Measurements from ENCODE around the gene PDZRN3.

PDZRN3 gene

DNA sequence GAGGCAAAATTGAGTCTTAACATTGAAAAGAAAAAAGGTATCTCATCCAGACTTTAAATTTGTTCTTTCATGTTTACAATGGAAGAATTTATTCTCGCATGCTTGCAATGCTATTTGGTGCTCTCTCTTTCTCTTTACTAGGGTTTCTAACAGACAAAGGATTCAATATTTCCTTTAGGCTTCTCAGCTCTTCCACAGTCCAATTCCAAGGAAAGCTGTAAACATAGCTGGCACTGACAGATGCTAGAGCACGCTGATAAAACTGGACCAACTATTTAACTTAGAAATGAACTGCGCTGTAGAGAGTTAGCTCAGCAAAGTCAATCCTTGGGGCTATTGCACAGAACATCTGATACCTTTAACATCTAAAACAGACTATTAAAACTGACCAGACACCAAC, 81.3 kb downstream of the PDZRN3 start:
- ATAC-seq, result no peak
- TF ChIP-seq, protein P1, sequence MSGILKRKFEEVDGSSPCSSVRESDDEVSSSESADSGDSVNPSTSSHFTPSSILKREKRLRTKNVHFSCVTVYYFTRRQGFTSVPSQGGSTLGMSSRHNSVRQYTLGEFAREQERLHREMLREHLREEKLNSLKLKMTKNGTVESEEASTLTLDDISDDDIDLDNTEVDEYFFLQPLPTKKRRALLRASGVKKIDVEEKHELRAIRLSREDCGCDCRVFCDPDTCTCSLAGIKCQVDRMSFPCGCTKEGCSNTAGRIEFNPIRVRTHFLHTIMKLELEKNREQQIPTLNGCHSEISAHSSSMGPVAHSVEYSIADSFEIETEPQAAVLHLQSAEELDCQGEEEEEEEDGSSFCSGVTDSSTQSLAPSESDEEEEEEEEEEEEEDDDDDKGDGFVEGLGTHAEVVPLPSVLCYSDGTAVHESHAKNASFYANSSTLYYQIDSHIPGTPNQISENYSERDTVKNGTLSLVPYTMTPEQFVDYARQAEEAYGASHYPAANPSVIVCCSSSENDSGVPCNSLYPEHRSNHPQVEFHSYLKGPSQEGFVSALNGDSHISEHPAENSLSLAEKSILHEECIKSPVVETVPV (CRISPR knock-in tag; IDR thresholded peaks at IDR 0.05), result no peak
- TF ChIP-seq CSDC2 (CRISPR knock-in tag; IDR thresholded peaks at IDR 0.05), result no peak
- TF ChIP-seq TCF4 (CRISPR knock-in tag; IDR thresholded peaks at IDR 0.05; ENCODE audit: borderline replicate concordance), result no peak
- TF ChIP-seq ZC3H10 (CRISPR knock-in tag; IDR thresholded peaks at IDR 0.05), result no peak
- TF ChIP-seq ZNF565 (CRISPR knock-in tag; conservative IDR thresholded peaks at IDR 0.05; ENCODE audit: low read depth), result no peak
- TF ChIP-seq, protein P2, sequence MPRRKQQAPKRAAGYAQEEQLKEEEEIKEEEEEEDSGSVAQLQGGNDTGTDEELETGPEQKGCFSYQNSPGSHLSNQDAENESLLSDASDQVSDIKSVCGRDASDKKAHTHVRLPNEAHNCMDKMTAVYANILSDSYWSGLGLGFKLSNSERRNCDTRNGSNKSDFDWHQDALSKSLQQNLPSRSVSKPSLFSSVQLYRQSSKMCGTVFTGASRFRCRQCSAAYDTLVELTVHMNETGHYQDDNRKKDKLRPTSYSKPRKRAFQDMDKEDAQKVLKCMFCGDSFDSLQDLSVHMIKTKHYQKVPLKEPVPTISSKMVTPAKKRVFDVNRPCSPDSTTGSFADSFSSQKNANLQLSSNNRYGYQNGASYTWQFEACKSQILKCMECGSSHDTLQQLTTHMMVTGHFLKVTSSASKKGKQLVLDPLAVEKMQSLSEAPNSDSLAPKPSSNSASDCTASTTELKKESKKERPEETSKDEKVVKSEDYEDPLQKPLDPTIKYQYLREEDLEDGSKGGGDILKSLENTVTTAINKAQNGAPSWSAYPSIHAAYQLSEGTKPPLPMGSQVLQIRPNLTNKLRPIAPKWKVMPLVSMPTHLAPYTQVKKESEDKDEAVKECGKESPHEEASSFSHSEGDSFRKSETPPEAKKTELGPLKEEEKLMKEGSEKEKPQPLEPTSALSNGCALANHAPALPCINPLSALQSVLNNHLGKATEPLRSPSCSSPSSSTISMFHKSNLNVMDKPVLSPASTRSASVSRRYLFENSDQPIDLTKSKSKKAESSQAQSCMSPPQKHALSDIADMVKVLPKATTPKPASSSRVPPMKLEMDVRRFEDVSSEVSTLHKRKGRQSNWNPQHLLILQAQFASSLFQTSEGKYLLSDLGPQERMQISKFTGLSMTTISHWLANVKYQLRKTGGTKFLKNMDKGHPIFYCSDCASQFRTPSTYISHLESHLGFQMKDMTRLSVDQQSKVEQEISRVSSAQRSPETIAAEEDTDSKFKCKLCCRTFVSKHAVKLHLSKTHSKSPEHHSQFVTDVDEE (CRISPR knock-in tag; IDR thresholded peaks at IDR 0.05), result no peak
- no peak for TF ChIP-seq BACH2 (CRISPR knock-in tag; IDR thresholded peaks at IDR 0.05; ENCODE audit: borderline replicate concordance)
- TF ChIP-seq ZNF70 (CRISPR knock-in tag; IDR thresholded peaks at IDR 0.05), result no peak
- no peak for TF ChIP-seq TOX (CRISPR knock-in tag; IDR thresholded peaks at IDR 0.05; ENCODE audit: borderline replicate concordance)
- no peak for TF ChIP-seq GLIS3 (CRISPR knock-in tag; IDR thresholded peaks at IDR 0.05)
- TF ChIP-seq SNAI2 (CRISPR knock-in tag; IDR thresholded peaks at IDR 0.05), result no peak
- no peak for TF ChIP-seq ZNF8 (CRISPR knock-in tag; IDR thresholded peaks at IDR 0.05)
- no peak for TF ChIP-seq PPARA (CRISPR knock-in tag; IDR thresholded peaks at IDR 0.05; ENCODE audit: borderline replicate concordance)
- TF ChIP-seq ISL1 (CRISPR knock-in tag; IDR thresholded peaks at IDR 0.05), result no peak
- TF ChIP-seq ZFP3 (CRISPR knock-in tag; IDR thresholded peaks at IDR 0.05), result no peak

DNA sequence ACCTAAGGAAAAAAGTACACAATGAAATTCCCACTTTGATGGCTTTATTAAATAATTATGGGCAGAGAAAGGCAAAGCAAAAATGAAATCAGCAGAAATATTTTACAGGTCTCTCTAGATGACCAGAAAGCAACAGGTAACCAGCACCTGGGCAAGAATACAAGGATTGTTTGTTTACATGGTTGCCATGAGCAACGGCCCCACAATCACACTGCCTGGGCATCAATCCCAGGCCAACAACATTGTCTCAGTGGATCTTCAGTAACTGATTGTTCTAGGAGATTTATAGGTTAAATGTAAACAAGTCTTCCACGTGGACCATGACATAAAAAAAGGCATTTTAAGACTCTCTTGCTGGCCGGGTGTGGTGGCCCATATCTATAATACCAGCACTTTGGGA, 82.6 kb downstream of the PDZRN3 start:
- ATAC-seq, result no peak
- TF ChIP-seq, protein P3, sequence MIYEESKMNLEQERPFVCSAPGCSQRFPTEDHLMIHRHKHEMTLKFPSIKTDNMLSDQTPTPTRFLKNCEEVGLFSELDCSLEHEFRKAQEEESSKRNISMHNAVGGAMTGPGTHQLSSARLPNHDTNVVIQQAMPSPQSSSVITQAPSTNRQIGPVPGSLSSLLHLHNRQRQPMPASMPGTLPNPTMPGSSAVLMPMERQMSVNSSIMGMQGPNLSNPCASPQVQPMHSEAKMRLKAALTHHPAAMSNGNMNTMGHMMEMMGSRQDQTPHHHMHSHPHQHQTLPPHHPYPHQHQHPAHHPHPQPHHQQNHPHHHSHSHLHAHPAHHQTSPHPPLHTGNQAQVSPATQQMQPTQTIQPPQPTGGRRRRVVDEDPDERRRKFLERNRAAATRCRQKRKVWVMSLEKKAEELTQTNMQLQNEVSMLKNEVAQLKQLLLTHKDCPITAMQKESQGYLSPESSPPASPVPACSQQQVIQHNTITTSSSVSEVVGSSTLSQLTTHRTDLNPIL (CRISPR knock-in tag; IDR thresholded peaks at IDR 0.05; ENCODE audit: low read depth), result no peak
- TF ChIP-seq ZNF565 (CRISPR knock-in tag; conservative IDR thresholded peaks at IDR 0.05; ENCODE audit: low read depth), result no peak
- TF ChIP-seq, protein P2 (CRISPR knock-in tag; IDR thresholded peaks at IDR 0.05), result no peak
- TF ChIP-seq CSDC2 (CRISPR knock-in tag; IDR thresholded peaks at IDR 0.05), result no peak
- TF ChIP-seq ARNTL (CRISPR knock-in tag; IDR thresholded peaks at IDR 0.05; ENCODE audit: borderline replicate concordance, low read depth), result no peak
- no peak for TF ChIP-seq RARB (CRISPR knock-in tag; IDR thresholded peaks at IDR 0.05)
- no peak for TF ChIP-seq ZFP30 (CRISPR knock-in tag; IDR thresholded peaks at IDR 0.05)
- no peak for TF ChIP-seq SNAI2 (CRISPR knock-in tag; IDR thresholded peaks at IDR 0.05)
- TF ChIP-seq TCF4 (CRISPR knock-in tag; IDR thresholded peaks at IDR 0.05; ENCODE audit: borderline replicate concordance), result no peak
- TF ChIP-seq ISL1 (CRISPR knock-in tag; IDR thresholded peaks at IDR 0.05), result no peak
- TF ChIP-seq, protein P1 (CRISPR knock-in tag; IDR thresholded peaks at IDR 0.05), result no peak
- TF ChIP-seq, protein P4, sequence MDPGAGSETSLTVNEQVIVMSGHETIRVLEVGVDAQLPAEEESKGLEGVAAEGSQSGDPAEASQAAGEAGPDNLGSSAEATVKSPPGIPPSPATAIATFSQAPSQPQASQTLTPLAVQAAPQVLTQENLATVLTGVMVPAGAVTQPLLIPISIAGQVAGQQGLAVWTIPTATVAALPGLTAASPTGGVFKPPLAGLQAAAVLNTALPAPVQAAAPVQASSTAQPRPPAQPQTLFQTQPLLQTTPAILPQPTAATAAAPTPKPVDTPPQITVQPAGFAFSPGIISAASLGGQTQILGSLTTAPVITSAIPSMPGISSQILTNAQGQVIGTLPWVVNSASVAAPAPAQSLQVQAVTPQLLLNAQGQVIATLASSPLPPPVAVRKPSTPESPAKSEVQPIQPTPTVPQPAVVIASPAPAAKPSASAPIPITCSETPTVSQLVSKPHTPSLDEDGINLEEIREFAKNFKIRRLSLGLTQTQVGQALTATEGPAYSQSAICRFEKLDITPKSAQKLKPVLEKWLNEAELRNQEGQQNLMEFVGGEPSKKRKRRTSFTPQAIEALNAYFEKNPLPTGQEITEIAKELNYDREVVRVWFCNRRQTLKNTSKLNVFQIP (CRISPR knock-in tag; IDR thresholded peaks at IDR 0.05; ENCODE audit: borderline replicate concordance, low read depth), result no peak
- TF ChIP-seq, protein P5, sequence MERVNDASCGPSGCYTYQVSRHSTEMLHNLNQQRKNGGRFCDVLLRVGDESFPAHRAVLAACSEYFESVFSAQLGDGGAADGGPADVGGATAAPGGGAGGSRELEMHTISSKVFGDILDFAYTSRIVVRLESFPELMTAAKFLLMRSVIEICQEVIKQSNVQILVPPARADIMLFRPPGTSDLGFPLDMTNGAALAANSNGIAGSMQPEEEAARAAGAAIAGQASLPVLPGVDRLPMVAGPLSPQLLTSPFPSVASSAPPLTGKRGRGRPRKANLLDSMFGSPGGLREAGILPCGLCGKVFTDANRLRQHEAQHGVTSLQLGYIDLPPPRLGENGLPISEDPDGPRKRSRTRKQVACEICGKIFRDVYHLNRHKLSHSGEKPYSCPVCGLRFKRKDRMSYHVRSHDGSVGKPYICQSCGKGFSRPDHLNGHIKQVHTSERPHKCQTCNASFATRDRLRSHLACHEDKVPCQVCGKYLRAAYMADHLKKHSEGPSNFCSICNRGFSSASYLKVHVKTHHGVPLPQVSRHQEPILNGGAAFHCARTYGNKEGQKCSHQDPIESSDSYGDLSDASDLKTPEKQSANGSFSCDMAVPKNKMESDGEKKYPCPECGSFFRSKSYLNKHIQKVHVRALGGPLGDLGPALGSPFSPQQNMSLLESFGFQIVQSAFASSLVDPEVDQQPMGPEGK (CRISPR knock-in tag; IDR thresholded peaks at IDR 0.05; ENCODE audit: borderline replicate concordance), result no peak
